HG02623 (cell line): Measurements from ENCODE around the gene BLVRA.

Experiments used
- ATAC-seq: cut with Tn5 transposase; IDR thresholded peaks from one replicate; pipeline ENCODE4 v1.9.1; 2021; ENCODE audit warnings: moderate library complexity; ENCODE audit not compliant: unreplicated experiment

The BLVRA gene

GRCh38 chr7:43855176-43855575, 96.7 kb downstream of the BLVRA start:
- no peak for ATAC-seq

DNA sequence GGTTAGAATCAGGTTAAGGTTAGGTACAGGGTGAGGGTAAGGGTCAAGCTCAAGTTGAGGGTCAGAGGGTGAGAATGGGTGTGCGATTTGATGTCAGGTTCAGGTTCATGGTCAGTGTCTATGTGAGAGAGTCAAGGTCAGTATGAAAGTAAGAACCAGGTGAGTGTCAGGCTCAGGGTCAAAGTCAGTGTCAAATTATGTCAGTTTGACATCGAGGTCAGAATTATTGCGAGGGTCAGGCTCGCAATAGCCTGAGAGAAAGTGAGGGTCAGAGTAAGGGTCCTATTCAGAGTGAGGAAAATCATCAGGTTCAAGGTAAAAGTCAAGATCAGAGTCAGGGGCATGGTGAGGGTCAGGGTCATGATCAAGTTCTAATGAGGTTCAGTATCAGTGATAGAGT, 97.8 kb downstream of the BLVRA start:
- no peak for ATAC-seq
